GM19397 (cell line): Measurements from ENCODE around the gene MTCL1.
"Not testable (repeated sequence)": the region's sequence is repeated elsewhere in the genome, so short reads cannot be mapped to it uniquely, and the experiment has no call there.

Experiments used
- ATAC-seq: cut with Tn5 transposase; IDR thresholded peaks from one replicate; pipeline ENCODE4 v1.9.1; 2021; ENCODE audit warnings: mild to moderate bottlenecking, moderate library complexity; ENCODE audit not compliant: unreplicated experiment

MTCL1 gene

DNA sequence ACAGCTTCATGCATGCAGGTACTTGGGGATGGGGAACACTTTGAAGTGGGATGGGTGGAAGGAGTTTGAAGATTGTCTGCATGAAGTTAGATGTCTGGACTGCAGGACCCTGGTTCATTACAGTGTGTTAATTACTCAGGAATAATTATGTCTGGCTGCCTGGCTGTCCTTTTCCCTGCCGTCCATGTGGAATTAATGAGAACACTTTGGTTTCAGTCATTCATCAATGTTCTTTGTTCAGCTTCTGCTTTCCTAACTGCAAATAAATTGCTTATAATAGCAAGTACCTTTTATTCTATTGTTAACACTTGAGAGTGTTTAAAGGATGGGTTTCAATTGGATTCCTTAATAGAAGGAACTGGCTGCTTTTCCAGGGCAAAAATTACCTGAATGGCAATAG, 35.8 kb downstream of the MTCL1 start:
- no peak for ATAC-seq

DNA sequence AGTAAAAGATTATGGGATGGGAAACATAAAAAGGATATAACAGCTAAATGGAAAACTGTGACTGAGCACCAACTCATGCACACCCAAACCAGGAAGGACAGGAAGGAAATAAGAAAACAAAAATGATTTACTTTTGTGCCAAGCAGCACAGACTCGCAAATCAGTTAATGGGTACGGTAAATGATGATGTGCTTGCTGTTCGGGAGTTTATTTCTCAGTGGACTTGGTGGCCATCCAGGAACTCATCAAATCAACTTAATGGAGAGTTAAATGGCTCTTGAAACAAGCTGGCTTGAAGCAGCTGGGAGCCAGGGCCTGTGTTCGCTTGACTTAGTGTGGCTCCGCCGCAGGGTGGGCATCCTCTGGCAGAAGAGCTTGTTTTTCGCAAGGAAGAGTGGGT, 36.2 kb downstream of the MTCL1 start:
- ATAC-seq = no peak

DNA sequence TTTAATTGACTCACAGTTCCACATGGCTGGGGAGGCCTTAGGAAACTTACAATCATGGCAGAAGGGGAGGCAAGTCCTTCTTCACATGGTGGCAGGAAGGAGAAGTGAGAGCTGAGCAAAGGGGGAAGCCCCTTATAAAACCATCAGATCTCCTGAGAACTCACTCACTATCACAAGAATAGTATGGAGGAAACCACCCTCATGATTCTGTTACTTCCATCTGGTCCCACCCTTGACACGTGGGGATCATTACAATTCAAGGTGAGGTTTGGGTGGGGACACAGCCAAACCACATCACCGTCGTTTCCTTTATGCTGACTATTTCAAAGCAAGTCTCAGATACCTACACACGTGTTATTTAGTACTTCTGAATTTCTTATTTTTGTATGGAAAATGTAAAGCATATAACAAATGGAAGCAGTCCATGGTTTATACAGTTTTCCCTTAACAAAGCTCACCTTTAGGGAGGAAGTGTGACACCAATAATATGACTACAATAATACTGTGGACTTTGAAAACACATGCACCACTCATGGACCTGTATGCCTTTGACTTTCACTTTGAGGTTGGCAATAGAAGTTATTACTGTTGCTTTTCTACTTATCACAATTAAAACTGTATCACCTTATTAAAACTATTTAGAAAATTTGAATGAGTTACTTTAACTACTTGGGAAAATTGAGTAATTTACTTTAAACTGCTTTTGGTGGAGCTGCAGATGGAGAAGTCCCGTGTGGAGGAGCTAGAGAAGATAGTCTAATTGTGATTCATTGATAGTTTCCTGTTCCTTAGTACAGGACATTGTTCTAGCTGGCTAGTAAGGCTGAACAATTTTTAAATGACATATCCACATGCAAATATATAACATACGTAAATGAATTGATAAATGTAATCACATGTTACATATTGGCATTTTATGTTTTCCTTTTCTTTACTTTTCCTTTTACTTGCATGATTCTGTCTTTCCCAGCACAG, 37.3 kb downstream of the MTCL1 start:
- ATAC-seq = no peak

DNA sequence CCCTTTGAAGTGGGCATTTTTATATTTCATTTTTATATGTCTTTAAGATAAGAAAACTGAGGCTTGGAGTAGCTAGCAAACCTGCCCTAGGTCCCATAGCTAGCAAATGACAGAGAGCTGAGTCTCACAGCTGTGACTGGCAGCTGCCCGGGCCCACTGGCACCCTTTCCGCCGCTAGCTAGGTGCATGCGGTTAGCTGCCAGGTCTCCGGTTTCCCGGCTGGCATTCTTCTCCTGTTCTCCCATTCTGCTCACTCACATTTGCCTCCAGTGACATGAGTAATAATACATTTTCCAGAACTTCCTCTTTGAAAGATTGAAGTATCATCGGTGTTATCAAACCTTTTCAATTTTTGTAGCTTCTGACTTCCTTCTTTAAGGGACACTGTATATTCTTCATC, 38.7 kb downstream of the MTCL1 start:
- ATAC-seq = no peak

DNA sequence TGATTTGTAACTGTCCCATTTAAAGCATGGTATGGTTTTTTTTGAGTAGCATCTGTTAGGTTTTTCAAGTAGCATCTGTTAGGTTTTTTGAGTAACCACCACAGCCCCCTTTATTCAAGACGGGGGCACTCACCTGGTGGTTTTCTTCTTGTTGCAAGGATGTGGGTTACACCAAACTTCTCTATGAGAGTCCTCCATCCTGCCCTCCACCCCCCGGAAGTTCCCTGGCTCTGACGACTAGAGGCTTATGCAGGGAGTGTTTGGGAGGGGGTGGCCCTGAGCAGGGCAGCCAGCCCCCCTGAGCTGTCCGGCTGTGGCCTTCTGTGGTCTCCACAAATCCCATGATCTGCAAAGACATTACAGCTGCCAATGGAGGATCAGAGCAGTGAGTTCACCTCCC, 39.3 kb downstream of the MTCL1 start:
- no peak for ATAC-seq

DNA sequence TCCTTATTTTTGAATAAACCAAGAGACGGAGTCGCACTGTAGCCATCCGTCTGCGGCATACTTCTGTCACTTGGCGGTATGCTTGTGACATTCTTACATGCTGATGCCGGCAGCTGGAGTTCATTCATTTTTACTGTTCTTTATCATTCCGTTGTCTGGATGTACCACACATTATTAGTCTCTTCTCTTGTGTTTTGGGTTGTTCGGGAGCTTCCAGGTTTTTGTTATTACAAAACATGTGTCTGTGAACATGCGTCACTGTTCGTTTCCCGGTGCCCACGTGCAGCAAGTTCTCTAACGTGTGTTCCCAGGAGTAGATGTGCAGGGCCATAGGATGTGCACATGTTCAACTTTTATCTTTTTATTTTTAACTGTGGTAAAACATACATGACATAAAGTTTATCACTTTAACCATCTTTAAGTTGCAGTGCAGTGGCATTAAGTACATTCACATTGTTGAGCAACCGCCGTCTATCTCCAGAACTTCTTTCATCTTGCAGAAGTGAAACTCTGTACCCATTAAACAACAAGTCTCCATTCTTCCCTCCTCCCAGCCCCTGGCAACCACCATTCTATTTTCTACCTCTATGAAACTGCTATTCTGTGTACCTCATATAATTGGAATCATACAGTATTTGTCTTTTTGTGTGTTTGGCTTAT, 40.1 kb downstream of the MTCL1 start:
- no peak for ATAC-seq

DNA sequence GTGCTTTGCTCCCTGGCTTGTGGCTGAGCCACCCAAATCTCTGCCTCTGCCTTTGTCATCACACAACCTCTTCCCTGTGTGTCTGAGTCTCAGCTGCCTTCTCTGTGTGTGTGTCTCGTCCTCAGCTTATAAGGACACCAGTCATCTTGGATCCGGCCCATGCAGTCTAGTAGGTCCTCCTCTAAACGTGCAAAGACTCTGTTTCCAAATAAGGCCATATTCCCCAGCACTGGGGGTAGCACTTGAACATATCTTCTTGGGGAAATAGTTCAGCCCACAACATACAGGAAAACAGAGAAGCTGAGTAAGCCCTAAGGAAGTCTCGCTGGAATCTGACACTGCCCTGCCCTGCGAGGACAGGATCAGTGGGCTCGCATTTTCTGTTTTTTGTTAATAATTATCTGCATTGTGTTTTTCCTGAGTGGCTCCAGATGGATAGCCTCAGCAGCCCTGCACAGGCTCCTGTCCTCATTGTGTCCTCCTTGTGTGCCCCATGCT, 42.1 kb downstream of the MTCL1 start:
- no peak for ATAC-seq

DNA sequence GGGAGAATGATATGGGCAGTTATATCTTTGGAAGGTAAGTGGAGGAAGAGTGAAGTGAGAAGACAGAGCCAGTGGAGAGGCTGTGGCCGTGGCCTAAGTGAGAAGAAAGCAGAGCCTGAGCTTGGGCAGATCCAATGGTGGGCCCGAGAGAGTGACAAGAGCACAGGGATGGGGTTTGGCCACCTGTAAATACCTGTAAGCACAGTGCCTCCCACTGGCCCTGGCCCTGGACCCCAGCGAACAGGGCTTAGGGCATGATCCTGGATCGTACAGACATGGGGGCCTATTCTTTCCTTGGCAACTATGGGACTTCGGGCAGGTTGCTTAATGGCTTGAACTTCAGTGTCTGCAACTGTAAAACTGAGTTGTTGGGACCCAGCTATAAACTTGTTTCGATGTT, 44.1 kb downstream of the MTCL1 start:
- ATAC-seq = no peak

DNA sequence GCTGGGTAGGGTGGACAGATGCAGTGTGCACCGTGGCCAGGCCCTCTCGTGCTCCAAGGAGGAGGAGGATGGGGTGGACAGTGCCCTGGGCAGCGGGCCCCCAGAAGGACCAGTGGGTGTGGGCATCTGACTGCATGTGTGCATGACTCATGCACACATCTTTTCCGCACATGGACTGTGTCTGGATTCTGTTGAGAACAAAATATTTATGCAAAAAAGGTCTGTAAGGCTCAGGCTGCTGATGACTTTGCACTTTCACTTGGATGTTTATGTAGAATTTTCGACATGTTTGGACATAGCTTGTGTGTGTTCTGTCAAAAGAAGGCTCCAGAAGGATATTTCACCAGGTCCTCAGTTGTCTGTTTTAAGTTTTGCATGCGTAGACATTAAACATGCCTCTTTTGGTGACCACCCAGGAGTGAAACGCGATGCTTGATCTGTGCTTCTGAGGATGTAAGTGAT, 45.6 kb downstream of the MTCL1 start:
- no peak for ATAC-seq

DNA sequence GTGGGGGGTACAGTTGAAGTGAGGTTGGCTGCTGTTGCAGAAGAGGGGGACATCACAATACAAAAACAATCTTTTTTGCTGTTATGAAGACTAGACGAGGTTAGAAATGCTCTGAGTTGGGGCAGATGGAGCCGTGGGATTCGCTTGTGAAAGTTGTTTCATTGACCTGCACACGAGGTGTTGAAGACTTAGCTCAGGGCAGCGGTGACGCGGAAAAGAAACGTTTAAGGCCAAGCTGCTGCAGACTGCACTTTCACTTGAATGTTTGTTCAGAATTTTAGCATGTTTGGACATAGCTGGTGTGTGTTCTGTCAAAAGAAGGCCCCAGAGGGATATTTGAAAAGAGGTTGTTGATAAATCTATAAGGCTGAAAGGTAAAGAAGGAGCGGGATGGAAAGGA, 46.3 kb downstream of the MTCL1 start:
- no peak for ATAC-seq

DNA sequence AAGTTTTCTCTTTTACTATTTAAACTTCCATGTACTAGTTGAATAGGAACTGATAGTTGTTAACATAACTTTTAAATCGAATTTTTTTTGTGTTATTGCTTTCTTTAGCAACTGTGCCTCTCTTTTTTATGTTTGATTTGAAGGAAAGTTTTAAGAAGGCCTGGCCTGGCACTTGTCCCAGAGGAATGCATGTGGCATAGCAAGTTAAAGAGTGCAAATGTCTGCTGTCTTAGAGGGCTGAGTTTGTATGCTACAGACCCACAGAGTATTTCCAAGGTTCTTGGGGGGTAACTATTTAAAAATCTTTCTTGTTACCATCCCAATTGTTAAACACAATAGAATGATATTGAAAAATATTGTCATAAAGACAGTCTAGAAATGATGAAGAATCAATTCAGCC, 47.0 kb downstream of the MTCL1 start:
- ATAC-seq = no peak

DNA sequence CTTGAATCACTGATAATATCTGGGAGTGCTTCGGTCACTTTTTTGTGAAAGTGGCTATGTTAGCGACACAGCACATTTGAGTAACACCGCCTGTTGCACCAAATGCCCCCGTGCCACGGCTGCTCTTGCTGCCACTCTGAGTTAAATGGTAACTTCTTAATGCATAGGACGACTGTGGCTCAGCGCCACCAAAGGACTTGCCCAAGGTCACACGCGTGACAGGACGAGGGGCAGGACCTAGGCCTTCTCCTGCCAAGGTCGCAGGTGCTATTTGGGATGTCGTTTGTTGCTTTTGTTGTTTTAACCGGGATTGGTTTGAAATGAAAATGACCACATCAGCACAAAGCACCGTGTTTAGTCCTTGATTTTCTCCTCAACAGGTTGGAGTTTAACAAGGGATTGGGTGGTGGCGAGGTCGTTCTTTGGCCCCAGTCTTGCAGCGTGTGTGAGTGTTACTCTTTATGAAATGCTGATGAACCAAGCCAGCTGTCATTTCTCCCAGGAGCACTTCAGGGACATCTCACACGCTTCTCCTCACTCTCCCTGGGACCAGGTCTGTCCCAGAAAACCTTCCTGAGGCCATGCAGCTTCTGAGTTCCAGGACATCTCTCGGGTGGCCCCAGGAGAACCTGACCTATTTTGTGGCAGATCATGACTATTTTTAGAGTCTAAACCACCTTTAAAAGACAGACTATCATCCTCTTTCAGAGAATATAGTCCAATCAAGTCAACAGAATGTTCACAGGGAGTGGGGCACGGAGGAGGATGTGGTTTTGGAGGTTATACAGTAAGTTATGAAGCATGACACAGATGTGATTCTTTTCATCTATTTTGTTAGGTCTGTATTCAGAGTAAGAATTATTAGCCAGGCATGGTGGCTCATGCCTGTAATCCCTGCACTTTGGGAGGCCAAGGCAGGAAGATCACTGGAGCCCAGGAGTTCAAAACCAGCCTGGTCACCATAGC, 49.9 kb downstream of the MTCL1 start:
- no peak for ATAC-seq

DNA sequence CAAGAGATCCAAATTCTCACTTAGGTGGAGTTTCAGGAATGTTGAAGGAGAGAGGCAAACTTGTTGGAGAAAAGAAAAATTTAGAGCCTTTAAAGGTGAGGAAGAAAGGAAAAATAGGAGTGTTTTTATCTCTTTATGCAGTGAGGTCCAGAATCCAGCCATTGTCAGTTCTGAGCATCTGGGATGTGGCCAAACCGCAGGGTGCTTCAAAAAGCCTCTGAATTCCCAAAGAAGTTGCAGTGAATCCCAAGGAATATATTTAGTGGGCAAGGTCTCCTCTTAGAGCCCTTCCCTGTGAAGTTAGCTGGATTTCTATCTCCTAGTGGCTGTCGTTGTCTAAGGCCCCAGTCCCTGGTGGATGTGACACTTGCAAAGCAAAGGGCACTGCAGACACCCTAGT, 51.2 kb downstream of the MTCL1 start:
- no peak for ATAC-seq

DNA sequence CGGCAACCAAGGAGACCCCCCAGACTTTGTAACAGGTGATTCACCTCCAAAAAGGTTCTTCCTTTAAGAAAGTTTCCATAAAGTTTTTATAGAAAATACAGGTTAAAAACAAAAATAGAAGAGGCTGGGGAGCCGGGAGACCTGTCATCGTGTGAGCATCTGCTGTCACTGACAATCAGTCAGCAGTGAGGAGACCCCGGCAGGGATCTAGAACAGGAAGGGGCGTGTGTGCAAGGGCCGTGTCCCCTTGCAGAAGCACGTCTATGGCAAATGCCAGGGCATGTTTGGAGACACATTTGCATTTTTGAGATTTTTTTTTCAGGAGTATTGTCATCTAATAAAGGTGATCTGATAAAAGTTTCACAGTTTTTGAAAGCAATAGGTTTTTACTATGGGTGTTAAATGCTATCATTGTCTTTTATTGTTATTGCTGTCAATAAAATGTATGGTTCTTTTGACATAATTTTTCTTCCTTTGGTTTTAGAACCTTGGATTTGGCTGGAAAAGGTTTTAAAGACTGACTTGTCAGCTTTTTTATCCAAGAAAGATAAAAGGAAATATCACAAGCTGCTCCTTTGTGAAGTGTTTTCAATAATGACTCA, 52.1 kb downstream of the MTCL1 start:
- ATAC-seq = no peak

DNA sequence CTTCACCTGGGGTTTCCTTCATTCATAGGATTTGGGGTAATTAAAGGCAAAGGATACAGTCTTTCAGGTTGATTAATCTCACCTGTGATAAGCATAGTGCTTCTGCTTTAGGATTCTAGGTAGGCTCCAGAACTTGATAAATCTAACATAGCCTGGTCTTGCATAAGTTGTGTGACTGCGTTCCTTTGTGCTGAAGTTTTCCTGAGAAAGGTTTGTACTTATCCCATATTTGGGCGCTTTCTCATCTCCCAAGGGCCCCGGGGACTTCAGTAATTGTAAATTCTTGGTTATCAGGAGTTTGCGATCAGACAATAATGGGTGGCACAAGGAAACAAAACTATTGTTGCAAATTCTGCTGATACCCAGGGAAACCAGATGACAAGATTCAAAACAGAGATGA, 53.1 kb downstream of the MTCL1 start:
- no peak for ATAC-seq

DNA sequence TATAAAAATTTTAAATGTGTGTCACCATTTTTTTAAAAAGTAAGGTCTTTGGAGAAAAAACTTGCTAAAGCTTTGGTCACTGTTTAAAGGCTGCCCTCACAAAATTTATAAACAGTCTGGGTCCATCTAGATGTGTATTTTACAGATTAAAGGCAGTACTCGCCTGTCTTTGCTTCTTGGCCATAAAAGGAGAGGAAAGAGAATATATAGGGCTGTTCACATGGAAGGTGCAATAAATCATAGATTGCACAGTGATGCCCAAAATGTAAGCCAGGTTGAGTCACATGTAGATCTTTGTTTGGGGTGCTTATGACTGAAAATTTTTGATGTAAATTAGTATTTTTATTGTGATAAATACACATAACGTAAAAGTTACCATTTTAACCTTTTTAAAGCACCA, 55.6 kb downstream of the MTCL1 start:
- no peak for ATAC-seq

DNA sequence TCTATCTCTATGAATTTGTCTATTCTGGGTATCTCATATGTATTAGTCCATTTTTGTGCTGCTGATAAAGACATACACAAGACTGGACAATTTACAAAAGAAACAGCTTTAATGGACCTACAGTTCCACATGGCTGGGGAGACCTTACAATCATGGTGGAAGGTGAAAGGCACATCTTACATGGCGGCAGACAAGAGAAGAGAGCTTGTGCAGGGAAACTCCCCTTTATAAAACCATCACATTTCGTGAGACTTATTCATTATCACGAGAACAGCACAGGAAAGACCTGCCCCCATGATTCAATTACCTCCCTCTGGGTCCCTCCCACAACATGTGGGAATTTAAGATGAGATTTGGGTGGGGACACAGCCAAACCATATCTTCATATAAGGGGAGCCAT, 56.2 kb downstream of the MTCL1 start:
- not testable (repeated sequence) for ATAC-seq

DNA sequence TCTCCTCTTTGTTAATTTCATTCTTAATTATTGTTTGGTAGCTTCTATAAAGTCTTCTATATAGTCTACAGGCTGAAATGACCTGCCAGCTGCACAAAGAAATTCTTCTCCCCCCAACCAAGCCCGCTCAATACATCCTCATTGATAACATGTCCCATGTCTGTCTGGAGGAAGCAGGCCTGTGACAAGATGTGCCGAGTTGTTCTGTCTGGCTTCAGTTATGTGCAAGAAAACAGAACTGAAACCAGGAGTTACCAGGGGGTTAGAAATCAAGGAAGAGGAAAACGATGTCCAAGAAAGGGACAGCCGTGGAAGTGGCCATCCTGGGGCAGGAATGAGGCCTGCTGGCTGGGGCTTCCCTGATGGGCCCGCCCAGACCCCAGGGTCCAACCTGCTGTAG, 57.6 kb downstream of the MTCL1 start:
- ATAC-seq = no peak

DNA sequence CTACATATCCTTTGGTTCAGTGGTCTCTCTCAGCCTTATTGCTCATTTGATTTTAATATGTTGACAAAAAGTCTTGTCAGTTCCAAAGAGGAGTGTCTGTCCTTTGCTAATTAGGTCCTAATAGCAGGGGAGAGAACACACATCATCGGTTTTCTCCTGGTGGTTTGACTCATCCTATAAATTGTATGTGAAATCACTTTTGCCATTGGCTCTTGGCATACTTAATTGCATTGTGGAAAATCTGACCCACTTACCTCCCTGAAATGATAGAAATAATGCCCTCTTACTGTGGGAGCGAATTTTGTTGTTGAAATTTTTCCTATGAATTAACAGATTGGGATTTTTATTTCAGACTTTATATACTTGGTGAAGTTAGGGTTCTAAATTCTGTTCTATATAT, 58.3 kb downstream of the MTCL1 start:
- no peak for ATAC-seq

DNA sequence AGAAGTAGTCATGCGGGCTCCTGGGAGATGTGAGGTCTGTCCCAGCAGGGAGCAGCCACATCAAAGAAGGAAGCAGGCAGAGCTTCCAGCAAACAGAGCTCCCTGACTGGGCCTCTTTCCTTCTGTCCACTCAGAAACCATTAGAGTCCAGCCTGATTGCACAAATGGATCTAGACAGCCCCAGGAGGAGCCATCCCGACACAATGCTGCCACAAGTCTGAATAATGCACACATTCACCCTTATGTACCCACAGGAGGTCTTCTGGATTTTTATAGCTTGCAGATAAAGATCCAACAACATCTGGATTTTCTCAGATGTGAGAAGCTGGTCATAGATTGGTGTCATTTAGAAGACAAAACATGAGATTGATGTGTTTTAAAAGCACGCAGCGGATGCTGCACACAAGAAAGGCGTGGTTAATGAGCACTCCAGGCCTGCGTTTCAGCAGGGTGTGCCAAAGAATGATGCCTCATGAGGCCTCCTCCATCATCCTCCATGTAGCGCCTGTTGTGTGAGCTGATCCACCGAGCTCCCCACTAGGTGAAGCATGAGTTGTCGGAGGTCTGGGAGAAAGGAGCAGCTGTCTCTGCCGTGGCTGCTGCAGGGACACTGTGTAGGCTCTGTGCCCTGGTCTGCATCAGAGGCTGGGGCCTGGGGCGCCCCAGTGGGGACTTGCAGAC, 60.6 kb downstream of the MTCL1 start:
- ATAC-seq = no peak
